K562 (cell line): ENCODE data around the gene TMEM128. TPM values are rescaled to one million over a fixed set of nuclear protein-coding genes. Genes with fewer than 3 reads are reported as not detected.
A peak's percentile ranks its signal among the peaks of the same experiment; 100 is the strongest.

Source experiments
- CC2D1A ChIP-seq: fragments of 450-650 bp; IDR thresholded peaks from 2 replicates; pipeline ENCODE4 v1.6.1; 2017; ENCODE audit warnings: mild to moderate bottlenecking
- CTBP1 ChIP-seq: fragments of 450-650 bp; IDR thresholded peaks from 2 replicates; pipeline ENCODE4 v1.6.1; 2016; ENCODE audit warnings: borderline replicate concordance
- DACH1 ChIP-seq: fragments of 450-650 bp; IDR thresholded peaks from 2 replicates; pipeline ENCODE4 v1.6.1; 2018; ENCODE audit not compliant: partially characterized antibody
- ILF3 ChIP-seq: fragments of 450-650 bp; IDR thresholded peaks from 2 replicates; pipeline ENCODE4 v1.6.1; 2018; ENCODE audit warnings: antibody characterized with exemption, mild to moderate bottlenecking, moderate library complexity, borderline replicate concordance
- KAT7 ChIP-seq: sonication (generic); formaldehyde crosslinking; IDR thresholded peaks from 2 replicates; pipeline ENCODE4 v1.8.0; 2022; ENCODE audit warnings: missing genetic modification reagents, mild to moderate bottlenecking, borderline replicate concordance
- L3MBTL2 ChIP-seq: fragments of 450-650 bp; IDR thresholded peaks from 2 replicates; pipeline ENCODE4 v1.6.1; 2016; ENCODE audit warnings: mild to moderate bottlenecking, moderate library complexity
- MEF2D ChIP-seq: conservative IDR thresholded peaks from 2 replicates; pipeline ENCODE4 v1.6.1; 2016; ENCODE audit warnings: low read depth, missing genetic modification characterization, missing compliant biosample characterization
- NCOA2 ChIP-seq, 2 experiments: fragments of 450-650 bp; IDR thresholded peaks; 2 replicates each; pipeline ENCODE4 v1.6.1; 2018; ENCODE audit warnings: mild to moderate bottlenecking in 2 of 2, moderate library complexity in 1 of 2; ENCODE audit not compliant: partially characterized antibody in 2 of 2
- NFIC ChIP-seq: fragments of 450-650 bp; IDR thresholded peaks from 2 replicates; pipeline ENCODE4 v1.6.1; 2017; ENCODE audit warnings: mild to moderate bottlenecking, inconsistent platforms
- NR2C2 ChIP-seq, 2 experiments: fragments of 200-800 bp in 1 of 2; sonication (Bioruptor generic) in 1 of 2; sonication (generic) in 1 of 2; formaldehyde crosslinking in 1 of 2; IDR thresholded peaks; 2 replicates each; pipeline versions ENCODE4 v1.6.1 to v1.8.0; 2016 to 2022; ENCODE audit warnings: mild to moderate bottlenecking in 1 of 2, missing compliant biosample characterization in 1 of 2, missing genetic modification characterization in 1 of 2, missing genetic modification reagents in 1 of 2
- RAD21 ChIP-seq, 2 experiments: fragments of 250-450 bp in 1 of 2; fragments of 450-650 bp in 1 of 2; sonication (Bioruptor Pico) in 1 of 2; formaldehyde crosslinking in 1 of 2; IDR thresholded peaks in 1 of 2; conservative IDR thresholded peaks in 1 of 2; 2 replicates each; pipeline versions ENCODE4 v1.4.0 to v1.8.0; 2020 to 2022; ENCODE audit warnings: mild to moderate bottlenecking in 2 of 2, moderate library complexity in 1 of 2
- SMARCC2 ChIP-seq: fragments of 450-650 bp; IDR thresholded peaks from 2 replicates; pipeline ENCODE4 v1.6.1; 2017; ENCODE audit warnings: antibody characterized with exemption, moderate library complexity, mild to moderate bottlenecking, low read depth
- SPI1 ChIP-seq: IDR thresholded peaks from 2 replicates; pipeline ENCODE4 v1.6.1; 2011; ENCODE audit warnings: low read depth, low read length, control low read depth, borderline replicate concordance
- TFAP4 ChIP-seq: sonication (generic); formaldehyde crosslinking; IDR thresholded peaks from 2 replicates; pipeline ENCODE4 v1.8.0; 2022; ENCODE audit warnings: missing genetic modification reagents, mild to moderate bottlenecking, moderate library complexity, borderline replicate concordance
- TRIM24 ChIP-seq, 2 experiments: fragments of 450-650 bp; IDR thresholded peaks; 2 replicates each; pipeline ENCODE4 v1.6.1; 2016
- ZNF146 ChIP-seq: IDR thresholded peaks from one replicate; pipeline ENCODE4 v1.6.1; 2018; ENCODE audit warnings: missing compliant biosample characterization; ENCODE audit not compliant: unreplicated experiment
- ZNF766 ChIP-seq: fragments of 200-800 bp; sonication (Bioruptor generic); conservative IDR thresholded peaks from 2 replicates; pipeline ENCODE4 v1.6.1; 2016; ENCODE audit warnings: missing genetic modification characterization, missing compliant biosample characterization
- polyA plus RNA-seq, 8 experiments: library from polyadenylated mRNA; depleted of rRNA in 4 of 8; stranded (reverse) in 5 of 8; unstranded in 3 of 8; fragments of >200 nt; fragmentation: Nextera tagmentation in 2 of 8; fragmentation: Illumina TruSeq in 1 of 8; extraction: Ambion mirVana in 2 of 8; extraction: Trizol in 1 of 8; gene quantifications; 2 replicates each; pipeline versions ENCODE4 v1.2.1 to v1.2.3, GENCODE V29; 2011 to 2014; ENCODE audit warnings: inconsistent platforms in 1 of 8, missing spikeins in 1 of 8
- total RNA-seq, 7 experiments: library from RNA; depleted of rRNA in 6 of 7; stranded (reverse); fragments of >200 nt in 6 of 7; fragmentation: Illumina TruSeq in 2 of 7; extraction: Trizol in 2 of 7; gene quantifications; 2 replicates each; pipeline versions ENCODE4 v1.2.1 to v1.2.3, GENCODE V29; 2011 to 2021; ENCODE audit warnings: low replicate concordance in 1 of 7

The TMEM128 gene
- total and polyA plus RNA-seq, 9 of the 15 experiments (the other 6 are each of a cell fraction or from before 2014, with no cell fraction given): 9.1 to 40.0 (median 14.3) TPM

GRCh38 chr4:4284827-4285618 lies 37.0 kb upstream of the TMEM128 start (continued):
- 0 out of 4 replicates have a peak, but pooled peaks of 1 of the 2 experiments have one; percentile 4 for TF ChIP-seq RAD21 (CRISPR knock-in tag; conservative IDR thresholded peaks at IDR 0.05 in 1 of 2, IDR thresholded peaks at IDR 0.05 in 1 of 2)
- peak; percentile 18; the same call in 1 of the 2 replicates for TF ChIP-seq L3MBTL2
- no peak for TF ChIP-seq KAT7 (CRISPR knock-in tag)
- no peak for TF ChIP-seq DACH1
- peak; percentile 63; the same call in 1 of the 2 replicates for TF ChIP-seq CTBP1
- TF ChIP-seq SPI1: no peak
- peak; percentile 23; the same call in 1 of the 2 replicates for TF ChIP-seq TFAP4 (CRISPR knock-in tag)
- no peak for TF ChIP-seq NR2C2 (CRISPR knock-in tag; IDR thresholded peaks at IDR 0.05)
- TF ChIP-seq NR2C2 (tag; IDR thresholded peaks at IDR 0.05): no peak
- no peak for TF ChIP-seq MEF2D (tag)
- TF ChIP-seq ZNF766 (CRISPR knock-in tag): 0 out of 2 replicates have a peak, but pooled peaks have one; percentile 27
- TF ChIP-seq SMARCC2: no peak
- no peak for TF ChIP-seq ZNF146
- TF ChIP-seq NFIC: peak; percentile 93
- no peak for TF ChIP-seq TRIM24 (IDR thresholded peaks at IDR 0.05)
- TF ChIP-seq CC2D1A: no peak
- TF ChIP-seq NCOA2 (IDR thresholded peaks at IDR 0.05; ENCODE audit: partially characterized antibody in 2 of 2): no peak
- TF ChIP-seq ILF3: no peak
